ENCODE measurements around the gene SLAMF7.

DNA sequence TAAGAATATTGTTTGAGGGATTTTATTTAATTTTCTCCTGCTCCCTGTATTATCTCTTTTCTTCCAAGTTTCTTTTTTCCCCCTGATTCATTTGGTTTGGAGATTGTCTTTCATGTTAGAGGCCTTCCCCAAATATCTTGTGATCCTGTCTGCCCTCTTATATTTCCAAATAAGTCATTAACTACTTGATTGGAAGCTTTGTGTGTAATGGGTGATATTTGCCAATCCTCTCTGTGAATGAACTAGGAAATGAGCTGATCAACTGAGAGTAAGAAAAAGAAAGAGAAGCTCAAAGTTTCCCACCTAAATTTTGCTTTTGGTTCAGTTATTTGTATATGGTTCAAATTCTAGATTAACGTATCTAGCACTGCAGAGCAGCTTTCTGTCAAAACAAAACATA lies 33.3 kb downstream of the SLAMF7 start:
- TF ChIP-seq, protein P1, sequence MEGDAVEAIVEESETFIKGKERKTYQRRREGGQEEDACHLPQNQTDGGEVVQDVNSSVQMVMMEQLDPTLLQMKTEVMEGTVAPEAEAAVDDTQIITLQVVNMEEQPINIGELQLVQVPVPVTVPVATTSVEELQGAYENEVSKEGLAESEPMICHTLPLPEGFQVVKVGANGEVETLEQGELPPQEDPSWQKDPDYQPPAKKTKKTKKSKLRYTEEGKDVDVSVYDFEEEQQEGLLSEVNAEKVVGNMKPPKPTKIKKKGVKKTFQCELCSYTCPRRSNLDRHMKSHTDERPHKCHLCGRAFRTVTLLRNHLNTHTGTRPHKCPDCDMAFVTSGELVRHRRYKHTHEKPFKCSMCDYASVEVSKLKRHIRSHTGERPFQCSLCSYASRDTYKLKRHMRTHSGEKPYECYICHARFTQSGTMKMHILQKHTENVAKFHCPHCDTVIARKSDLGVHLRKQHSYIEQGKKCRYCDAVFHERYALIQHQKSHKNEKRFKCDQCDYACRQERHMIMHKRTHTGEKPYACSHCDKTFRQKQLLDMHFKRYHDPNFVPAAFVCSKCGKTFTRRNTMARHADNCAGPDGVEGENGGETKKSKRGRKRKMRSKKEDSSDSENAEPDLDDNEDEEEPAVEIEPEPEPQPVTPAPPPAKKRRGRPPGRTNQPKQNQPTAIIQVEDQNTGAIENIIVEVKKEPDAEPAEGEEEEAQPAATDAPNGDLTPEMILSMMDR (conservative IDR thresholded peaks at IDR 0.05): no peak
- TF ChIP-seq EZH2 (IDR thresholded peaks at IDR 0.05; ENCODE audit: low read depth): no peak

Measured in PC-9 (cell line).